Eye (tissue), 1 donor: ENCODE results near the gene PPARA.

Experiments
- DNase-seq: peaks from one replicate; pipeline ENCODE4 v3.0.0-alpha.2; 2015

PPARA gene

GRCh38 chr22:46280063-46280817, 129.9 kb downstream of the PPARA start:
- DNase-seq, result no peak

DNA sequence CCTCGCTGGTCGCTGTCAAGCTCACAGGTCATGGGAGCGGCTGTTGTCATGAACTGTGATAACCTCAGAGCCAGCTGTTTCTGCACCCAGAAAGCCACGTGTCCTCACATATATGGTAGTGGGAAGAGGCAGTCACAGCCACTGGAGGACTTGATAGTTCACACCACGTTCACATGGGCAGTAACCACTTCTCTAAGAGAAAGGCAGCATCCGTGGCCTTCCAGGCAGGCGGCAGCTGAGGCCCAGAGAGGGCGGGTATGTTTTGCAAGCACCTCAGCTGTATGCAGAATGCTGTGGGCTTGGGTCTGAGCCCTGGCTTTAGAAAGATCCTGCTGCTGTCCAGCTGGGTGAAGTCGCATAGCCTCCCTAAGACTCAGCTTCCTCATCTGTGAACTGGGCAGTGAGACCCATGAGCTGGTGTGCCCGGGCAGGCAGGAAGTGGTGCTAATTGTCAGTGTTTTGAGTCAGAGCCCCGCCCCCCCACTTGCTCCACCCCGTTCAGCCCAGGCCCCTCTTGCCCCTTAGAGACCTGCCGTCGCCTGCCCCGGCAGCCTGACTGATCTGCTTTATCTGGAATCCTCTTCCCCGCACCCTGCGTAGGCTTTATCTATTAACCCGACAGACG, 130.8 kb downstream of the PPARA start:
- DNase-seq, result no peak

DNA sequence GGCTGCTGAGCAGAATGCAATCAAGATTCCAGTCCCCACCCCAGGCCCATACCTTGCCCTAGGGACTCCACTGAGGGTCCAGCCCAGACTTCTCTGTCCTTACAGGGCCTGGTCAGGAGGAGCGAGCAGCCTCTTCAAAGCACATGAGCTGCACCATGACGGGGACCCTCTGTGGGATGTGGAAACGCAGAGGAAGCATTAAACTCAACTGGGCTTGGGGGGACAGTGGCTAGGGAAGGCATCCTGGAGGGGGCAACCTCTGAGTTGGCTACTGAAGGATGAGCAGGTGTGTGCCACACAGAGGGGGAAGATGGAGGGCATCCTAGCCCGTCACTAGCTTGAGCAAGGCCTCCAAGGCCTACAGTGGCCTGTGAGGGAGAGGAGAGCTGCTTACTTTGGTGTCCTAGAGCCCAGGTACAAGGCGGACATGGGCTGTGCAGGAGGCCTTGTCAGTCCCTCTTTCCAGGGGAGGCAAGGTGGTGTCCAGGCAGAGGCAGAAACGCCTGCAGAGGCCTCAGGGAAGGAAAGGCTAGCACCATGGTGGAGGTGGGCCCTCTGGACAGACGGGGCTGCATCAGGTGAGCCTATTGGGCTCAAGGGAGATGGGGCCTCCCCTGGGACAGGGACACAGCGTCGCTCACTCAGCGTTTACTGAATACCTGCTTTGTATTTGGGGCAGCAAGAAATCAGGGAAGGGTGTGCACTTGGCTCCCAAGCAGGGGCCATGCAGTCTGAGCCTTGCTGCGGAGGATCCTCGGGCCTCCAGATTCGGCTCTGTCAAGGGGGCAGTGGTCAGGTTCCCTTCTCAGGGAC, 131.7 kb downstream of the PPARA start:
- DNase-seq, result no peak

- DNase-seq, result no peak
Observed at GRCh38 chr22:46286006-46286405, 135.7 kb downstream of the PPARA start.

GRCh38 chr22:46286941-46287872, 136.9 kb downstream of the PPARA start:
- no peak for DNase-seq

GRCh38 chr22:46287873-46288751, 137.8 kb downstream of the PPARA start:
- no peak for DNase-seq

DNA sequence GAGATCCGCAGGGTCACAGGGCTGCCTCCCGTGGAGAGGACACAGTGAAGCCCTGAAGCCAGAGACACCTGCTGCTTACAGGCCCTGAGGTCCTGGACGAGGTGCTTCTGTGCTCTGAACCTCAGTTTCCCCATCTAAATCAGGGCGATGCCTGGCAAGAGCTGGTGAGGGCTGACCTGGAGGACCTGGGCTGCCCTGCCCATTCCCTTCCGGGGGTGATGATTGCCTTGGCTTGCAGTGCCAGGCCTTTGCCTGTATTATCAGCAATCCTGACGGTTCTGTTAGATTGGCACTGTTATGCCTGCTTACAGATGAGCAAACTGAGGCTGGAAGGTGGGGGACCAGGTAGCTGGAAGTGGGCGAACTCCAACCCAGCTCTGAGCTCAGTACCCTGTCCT, 138.5 kb downstream of the PPARA start:
- DNase-seq, result no peak

DNA sequence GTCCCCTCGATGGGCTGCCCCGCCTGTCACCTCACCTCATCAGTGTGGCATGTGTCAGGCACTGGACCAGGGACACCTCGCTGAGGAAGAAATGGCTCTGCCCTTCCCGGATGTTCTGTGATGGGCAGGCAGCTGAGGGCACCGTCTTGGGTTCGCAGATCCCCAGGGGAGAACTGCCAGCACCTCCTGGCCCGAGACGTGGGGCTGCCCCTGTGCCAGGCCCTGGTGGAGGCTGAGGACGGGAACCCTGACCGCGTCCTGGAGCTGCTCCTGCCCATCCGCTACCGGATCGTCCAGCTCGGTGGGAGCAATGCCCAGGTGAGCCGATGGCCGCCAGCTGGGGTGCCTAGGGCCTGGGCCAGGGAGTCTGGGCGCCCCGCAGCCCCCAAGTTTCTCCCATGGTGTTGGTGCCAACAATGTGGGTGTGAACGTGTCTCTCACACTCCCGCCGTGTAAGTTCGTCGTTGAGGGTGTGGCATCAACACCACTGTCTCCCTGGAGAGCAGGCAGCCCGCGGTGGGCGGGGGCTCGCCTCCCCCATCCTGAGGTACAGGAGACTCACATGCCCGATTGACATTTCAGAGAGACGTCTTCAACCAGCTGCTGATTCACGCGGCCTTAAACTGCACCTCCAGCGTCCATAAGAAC, 139.0 kb downstream of the PPARA start:
- no peak for DNase-seq

GRCh38 chr22:46290121-46290842, 140.0 kb downstream of the PPARA start:
- no peak for DNase-seq

DNA sequence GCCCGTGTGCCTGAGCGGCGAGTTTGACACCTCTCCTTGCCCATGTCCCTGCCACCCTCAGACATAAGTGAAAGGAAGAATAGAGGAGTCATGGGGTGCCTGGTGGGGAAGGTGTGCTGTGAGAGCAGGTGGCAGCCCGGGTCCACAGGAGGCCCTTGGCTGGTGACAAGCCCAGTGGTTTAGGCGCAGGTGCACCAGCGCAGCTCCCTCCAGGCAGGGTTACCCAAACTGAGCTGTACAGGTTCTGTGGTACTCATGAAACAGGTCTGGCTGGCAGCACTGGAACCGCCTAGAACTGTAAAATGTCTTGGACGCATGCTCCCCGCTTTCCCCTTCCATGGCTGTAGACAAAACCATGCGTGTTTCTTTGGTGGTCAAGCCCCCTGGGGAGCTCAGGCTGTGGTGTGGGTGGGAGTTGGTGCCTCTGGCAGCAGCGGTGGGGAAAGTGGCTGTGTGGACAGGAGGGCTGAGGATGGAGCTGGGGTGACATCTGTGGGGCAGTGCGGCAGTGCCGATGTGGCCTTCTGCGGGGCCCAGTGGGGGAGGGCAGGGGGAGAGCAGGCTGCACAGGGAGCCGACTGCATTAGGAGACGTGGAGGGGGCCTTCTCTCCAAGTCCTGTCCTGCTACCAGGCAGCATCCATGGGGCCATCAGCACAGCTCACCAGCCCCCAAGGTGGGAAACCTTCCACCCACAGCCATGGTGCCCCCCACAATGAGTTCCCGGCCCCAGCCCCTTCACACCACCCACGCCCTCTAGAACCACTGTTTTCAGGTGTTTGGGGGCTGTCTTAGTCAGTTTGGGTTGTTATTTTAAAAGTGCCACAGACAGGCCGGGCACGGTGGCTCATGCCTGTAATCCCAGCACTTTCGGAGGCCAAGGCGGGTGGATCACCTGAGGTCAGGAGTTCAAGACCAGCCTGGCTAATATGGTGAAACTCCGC, 140.8 kb downstream of the PPARA start:
- DNase-seq, result no peak

DNA sequence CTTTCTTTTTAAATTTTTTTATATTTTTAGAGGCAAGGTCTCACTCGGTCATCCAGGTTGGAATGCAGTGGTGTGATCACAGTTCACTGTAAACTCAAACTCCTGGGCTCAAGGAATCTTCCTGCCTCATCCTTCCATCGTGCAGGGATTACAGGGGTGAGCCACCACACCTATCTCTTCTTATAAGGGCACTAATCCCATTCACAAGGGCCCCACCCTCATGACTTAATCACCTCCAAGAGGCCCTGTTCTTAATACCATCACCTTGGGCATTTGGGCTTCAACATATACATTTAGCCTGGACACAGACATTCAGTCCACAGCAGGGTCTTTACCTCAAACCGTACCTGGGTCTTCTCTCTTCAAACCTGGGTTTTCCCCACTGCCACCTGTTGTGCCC, 141.8 kb downstream of the PPARA start:
- DNase-seq, result no peak

DNA sequence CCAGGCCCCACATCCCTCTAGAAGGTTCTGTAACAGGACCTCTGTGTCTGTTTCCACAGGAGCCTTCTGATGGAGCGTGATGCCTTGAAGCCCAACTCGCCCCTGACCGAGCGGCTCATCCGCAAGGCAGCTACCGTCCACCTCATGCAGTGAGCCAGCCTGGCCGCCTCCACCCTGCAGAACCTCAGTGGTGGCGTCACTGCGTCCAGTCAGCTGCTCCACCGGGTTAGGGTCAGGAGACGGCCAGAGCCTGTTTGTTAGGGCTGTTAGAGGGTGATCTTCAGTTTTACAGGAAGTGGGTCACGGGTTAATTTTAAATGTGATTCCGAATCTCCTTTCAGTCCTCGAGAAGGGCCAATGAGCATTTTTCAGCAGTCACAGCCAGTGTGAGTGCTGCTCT, 142.4 kb downstream of the PPARA start:
- DNase-seq, result no peak
